WTC11 (cell line): ENCODE data around the gene ATXN7. TPM values are rescaled to one million over a fixed set of nuclear protein-coding genes. Genes with fewer than 3 reads are reported as not detected.

Experiments used
- ATAC-seq: fragments of 200-7000 bp; cut with Tn5 transposase; 2 replicates; pipeline ENCODE4 v1.10.0; 2021; ENCODE audit warnings: mild to moderate bottlenecking, moderate library complexity
- CTCF ChIA-PET: fragments of 300-600 bp; sonication (Branson Sonifier 250); formaldehyde crosslinking; loops from one replicate; lab custom pipeline; 2021; ENCODE audit warnings: antibody characterized with exemption; lab: Charles Lee
- POLR2A ChIA-PET: fragments of 350-600 bp; sonication (Branson Sonifier 250); formaldehyde crosslinking; loops from one replicate; lab custom pipeline; 2021; ENCODE audit warnings: antibody characterized with exemption; lab: Charles Lee
- DNase-seq: peaks from one replicate; pipeline ENCODE4 v3.0.0; 2021; ENCODE audit warnings: low spot score
- H3K27ac Mint-ChIP-seq: 2 replicates; pipeline ENCODE4 v1.8.0; 2021; ENCODE audit warnings: mixed read lengths
- H3K27me3 Mint-ChIP-seq: 2 replicates; pipeline ENCODE4 v1.8.0; 2021; ENCODE audit warnings: low read depth, mild to moderate bottlenecking, moderate library complexity, mixed read lengths
- H3K36me3 Mint-ChIP-seq: 2 replicates; pipeline ENCODE4 v1.8.0; 2021; ENCODE audit warnings: mixed read lengths
- H3K4me1 Mint-ChIP-seq: 2 replicates; pipeline ENCODE4 v1.8.0; 2022; ENCODE audit warnings: mixed read lengths
- H3K4me3 Mint-ChIP-seq: 2 replicates; pipeline ENCODE4 v1.8.0; 2021; ENCODE audit warnings: mild to moderate bottlenecking, moderate library complexity, mixed read lengths
- H3K9me3 Mint-ChIP-seq: 2 replicates; pipeline ENCODE4 v1.8.0; 2021; ENCODE audit warnings: mixed read lengths
- CBFB ChIP-seq: sonication (generic); formaldehyde crosslinking; IDR thresholded peaks from 2 replicates; pipeline ENCODE4 v1.8.1; 2022; ENCODE audit warnings: mild to moderate bottlenecking, low read depth, missing genetic modification reagents
- ETV6 ChIP-seq: sonication (generic); formaldehyde crosslinking; IDR thresholded peaks from 2 replicates; pipeline ENCODE4 v1.8.1; 2022; ENCODE audit warnings: mild to moderate bottlenecking, missing genetic modification reagents
- FOXJ3 ChIP-seq: sonication (generic); formaldehyde crosslinking; IDR thresholded peaks from 2 replicates; pipeline ENCODE4 v1.9.0; 2021; ENCODE audit warnings: missing genetic modification reagents, mild to moderate bottlenecking, borderline replicate concordance
- GABPB1 ChIP-seq: sonication (generic); formaldehyde crosslinking; IDR thresholded peaks from 2 replicates; pipeline ENCODE4 v1.8.1; 2023; ENCODE audit warnings: mild to moderate bottlenecking, missing genetic modification reagents
- IRF2 ChIP-seq: sonication (generic); formaldehyde crosslinking; IDR thresholded peaks from 2 replicates; pipeline ENCODE4 v1.8.0; 2022; ENCODE audit warnings: low read depth, missing genetic modification reagents, borderline replicate concordance
- NFATC4 ChIP-seq: fragments of 250-450 bp; sonication (Bioruptor Pico); IDR thresholded peaks from 2 replicates; pipeline ENCODE4 v1.9.0; 2021; ENCODE audit warnings: mild to moderate bottlenecking
- NFYB ChIP-seq: sonication (generic); formaldehyde crosslinking; conservative IDR thresholded peaks from 2 replicates; pipeline ENCODE4 v1.8.0; 2022; ENCODE audit warnings: low read depth, missing genetic modification reagents
- NR3C1 ChIP-seq: sonication (generic); formaldehyde crosslinking; conservative IDR thresholded peaks from 2 replicates; pipeline ENCODE4 v1.8.1; 2023; ENCODE audit warnings: low read depth, mild to moderate bottlenecking, missing genetic modification reagents
- PRRX2 ChIP-seq: fragments of 250-450 bp; sonication (Bioruptor Pico); IDR thresholded peaks from 2 replicates; pipeline ENCODE4 v1.8.0; 2021; ENCODE audit warnings: mild to moderate bottlenecking
- RELA ChIP-seq: sonication (generic); formaldehyde crosslinking; IDR thresholded peaks from 2 replicates; pipeline ENCODE4 v1.8.1; 2022; ENCODE audit warnings: missing genetic modification reagents, mild to moderate bottlenecking, borderline replicate concordance
- RORB ChIP-seq: fragments of 250-450 bp; sonication (Bioruptor Pico); IDR thresholded peaks from 2 replicates; pipeline ENCODE4 v1.9.0; 2021; ENCODE audit warnings: mild to moderate bottlenecking
- SMAD3 ChIP-seq: sonication (generic); formaldehyde crosslinking; IDR thresholded peaks from 2 replicates; pipeline ENCODE4 v1.8.0; 2022; ENCODE audit warnings: missing genetic modification reagents, mild to moderate bottlenecking, borderline replicate concordance
- SOX15 ChIP-seq: fragments of 250-450 bp; sonication (Bioruptor Pico); IDR thresholded peaks from 2 replicates; pipeline ENCODE4 v1.9.0; 2021; ENCODE audit warnings: mild to moderate bottlenecking
- TEAD1 ChIP-seq: sonication (generic); formaldehyde crosslinking; IDR thresholded peaks from 2 replicates; pipeline ENCODE4 v1.8.0; 2022; ENCODE audit warnings: mild to moderate bottlenecking, missing genetic modification reagents
- ZBTB21 ChIP-seq: sonication (generic); formaldehyde crosslinking; IDR thresholded peaks from 2 replicates; pipeline ENCODE4 v1.8.1; 2023; ENCODE audit warnings: mild to moderate bottlenecking, missing genetic modification reagents, borderline replicate concordance
- ZNF396 ChIP-seq: fragments of 250-450 bp; sonication (Bioruptor Pico); IDR thresholded peaks from 2 replicates; pipeline ENCODE4 v1.8.0; 2021; ENCODE audit warnings: mild to moderate bottlenecking, moderate library complexity, borderline replicate concordance
- ZNF671 ChIP-seq: fragments of 250-450 bp; sonication (Bioruptor Pico); IDR thresholded peaks from 2 replicates; pipeline ENCODE4 v1.8.0; 2021; ENCODE audit warnings: mild to moderate bottlenecking
- total RNA-seq: library from RNA; stranded (reverse); gene quantifications from 3 replicates; pipeline ENCODE4 v1.2.3, GENCODE V29; 2021
- TF ChIP-seq, protein P1 (sequence below): fragments of 250-450 bp; sonication (Bioruptor Pico); IDR thresholded peaks from 2 replicates; pipeline ENCODE4 v1.9.0; 2021; ENCODE audit warnings: mild to moderate bottlenecking
- TF ChIP-seq, protein P2 (sequence below): sonication (generic); formaldehyde crosslinking; conservative IDR thresholded peaks from 2 replicates; pipeline ENCODE4 v1.8.1; 2023; ENCODE audit warnings: mild to moderate bottlenecking, low read depth, missing genetic modification reagents, moderate library complexity
- TF ChIP-seq, protein P3 (sequence below): sonication (generic); formaldehyde crosslinking; IDR thresholded peaks from 2 replicates; pipeline ENCODE4 v1.8.1; 2022; ENCODE audit warnings: low read depth, missing genetic modification reagents, borderline replicate concordance
- TF ChIP-seq, protein P4 (sequence below): fragments of 250-450 bp; sonication (Bioruptor Pico); IDR thresholded peaks from 2 replicates; pipeline ENCODE4 v1.9.0; 2021; ENCODE audit warnings: moderate library complexity, mild to moderate bottlenecking, inconsistent platforms, borderline replicate concordance
- TF ChIP-seq, protein P5 (sequence below): sonication (generic); formaldehyde crosslinking; IDR thresholded peaks from 2 replicates; pipeline ENCODE4 v1.8.0; 2022; ENCODE audit warnings: mild to moderate bottlenecking, missing genetic modification reagents
- TF ChIP-seq, protein P6 (sequence below): sonication (generic); formaldehyde crosslinking; IDR thresholded peaks from 2 replicates; pipeline ENCODE4 v1.8.0; 2022; ENCODE audit warnings: mild to moderate bottlenecking, missing genetic modification reagents
- TF ChIP-seq, protein P7 (sequence below): fragments of 250-450 bp; sonication (Bioruptor Pico); IDR thresholded peaks from 2 replicates; pipeline ENCODE4 v1.9.0; 2021; ENCODE audit warnings: mild to moderate bottlenecking, borderline replicate concordance

Gene ATXN7
- total RNA-seq, 1 experiment from 2014 or later = 11.7 TPM

DNA sequence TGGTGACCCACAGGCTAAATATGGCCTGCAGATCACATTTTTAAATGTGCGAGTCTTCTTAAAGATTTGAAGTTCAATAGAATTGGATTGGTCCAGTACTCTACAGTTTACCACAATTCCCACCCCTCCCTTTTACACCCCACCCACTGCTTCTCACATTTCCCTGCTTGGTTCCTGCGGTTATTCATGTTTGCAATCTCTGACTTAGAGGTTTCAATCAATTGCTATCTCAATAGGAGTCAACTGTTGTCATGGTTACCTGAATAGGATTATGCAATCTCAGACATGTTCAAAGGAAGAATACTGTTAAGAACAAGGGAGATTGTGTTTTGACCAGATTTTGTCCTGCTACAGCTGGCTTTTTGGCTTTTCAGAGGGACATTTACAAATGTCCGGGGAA lies 49.4 kb upstream of the ATXN7 start:
- ATAC-seq (no peak; the same call in 1 of the 2 replicates), DNase-seq (no peak)
- POLR2A ChIA-PET = no interaction called here
- CTCF ChIA-PET = interaction anchor here (1.3 to 1.6 kb wide), 2 partner anchors 463 to 465 kb away, joined by 4 read pairs; no protein-coding TSS in a partner anchor
- H3K36me3 Mint-ChIP-seq = no peaks in the 10 kb centered on the region
- H3K4me3 Mint-ChIP-seq = no peak overlapping the region
- TF ChIP-seq, protein P1, sequence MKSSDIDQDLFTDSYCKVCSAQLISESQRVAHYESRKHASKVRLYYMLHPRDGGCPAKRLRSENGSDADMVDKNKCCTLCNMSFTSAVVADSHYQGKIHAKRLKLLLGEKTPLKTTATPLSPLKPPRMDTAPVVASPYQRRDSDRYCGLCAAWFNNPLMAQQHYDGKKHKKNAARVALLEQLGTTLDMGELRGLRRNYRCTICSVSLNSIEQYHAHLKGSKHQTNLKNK (CRISPR knock-in tag) = no peak
- TF ChIP-seq NR3C1 (CRISPR knock-in tag) (no peak), IRF2 (no peak), RELA (CRISPR knock-in tag) (no peak), NFYB (no peak), GABPB1 (no peak), ETV6 (CRISPR knock-in tag) (no peak), ZBTB21 (no peak)
- TF ChIP-seq, protein P2, sequence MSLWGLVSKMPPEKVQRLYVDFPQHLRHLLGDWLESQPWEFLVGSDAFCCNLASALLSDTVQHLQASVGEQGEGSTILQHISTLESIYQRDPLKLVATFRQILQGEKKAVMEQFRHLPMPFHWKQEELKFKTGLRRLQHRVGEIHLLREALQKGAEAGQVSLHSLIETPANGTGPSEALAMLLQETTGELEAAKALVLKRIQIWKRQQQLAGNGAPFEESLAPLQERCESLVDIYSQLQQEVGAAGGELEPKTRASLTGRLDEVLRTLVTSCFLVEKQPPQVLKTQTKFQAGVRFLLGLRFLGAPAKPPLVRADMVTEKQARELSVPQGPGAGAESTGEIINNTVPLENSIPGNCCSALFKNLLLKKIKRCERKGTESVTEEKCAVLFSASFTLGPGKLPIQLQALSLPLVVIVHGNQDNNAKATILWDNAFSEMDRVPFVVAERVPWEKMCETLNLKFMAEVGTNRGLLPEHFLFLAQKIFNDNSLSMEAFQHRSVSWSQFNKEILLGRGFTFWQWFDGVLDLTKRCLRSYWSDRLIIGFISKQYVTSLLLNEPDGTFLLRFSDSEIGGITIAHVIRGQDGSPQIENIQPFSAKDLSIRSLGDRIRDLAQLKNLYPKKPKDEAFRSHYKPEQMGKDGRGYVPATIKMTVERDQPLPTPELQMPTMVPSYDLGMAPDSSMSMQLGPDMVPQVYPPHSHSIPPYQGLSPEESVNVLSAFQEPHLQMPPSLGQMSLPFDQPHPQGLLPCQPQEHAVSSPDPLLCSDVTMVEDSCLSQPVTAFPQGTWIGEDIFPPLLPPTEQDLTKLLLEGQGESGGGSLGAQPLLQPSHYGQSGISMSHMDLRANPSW (CRISPR knock-in tag) = no peak
- TF ChIP-seq, protein P3, sequence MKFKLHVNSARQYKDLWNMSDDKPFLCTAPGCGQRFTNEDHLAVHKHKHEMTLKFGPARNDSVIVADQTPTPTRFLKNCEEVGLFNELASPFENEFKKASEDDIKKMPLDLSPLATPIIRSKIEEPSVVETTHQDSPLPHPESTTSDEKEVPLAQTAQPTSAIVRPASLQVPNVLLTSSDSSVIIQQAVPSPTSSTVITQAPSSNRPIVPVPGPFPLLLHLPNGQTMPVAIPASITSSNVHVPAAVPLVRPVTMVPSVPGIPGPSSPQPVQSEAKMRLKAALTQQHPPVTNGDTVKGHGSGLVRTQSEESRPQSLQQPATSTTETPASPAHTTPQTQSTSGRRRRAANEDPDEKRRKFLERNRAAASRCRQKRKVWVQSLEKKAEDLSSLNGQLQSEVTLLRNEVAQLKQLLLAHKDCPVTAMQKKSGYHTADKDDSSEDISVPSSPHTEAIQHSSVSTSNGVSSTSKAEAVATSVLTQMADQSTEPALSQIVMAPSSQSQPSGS = no peak
- TF ChIP-seq, protein P4, sequence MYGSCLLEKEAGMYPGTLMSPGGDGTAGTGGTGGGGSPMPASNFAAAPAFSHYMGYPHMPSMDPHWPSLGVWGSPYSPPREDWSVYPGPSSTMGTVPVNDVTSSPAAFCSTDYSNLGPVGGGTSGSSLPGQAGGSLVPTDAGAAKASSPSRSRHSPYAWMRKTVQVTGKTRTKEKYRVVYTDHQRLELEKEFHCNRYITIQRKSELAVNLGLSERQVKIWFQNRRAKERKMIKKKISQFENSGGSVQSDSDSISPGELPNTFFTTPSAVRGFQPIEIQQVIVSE (CRISPR knock-in tag) = no peak
- no peak overlapping the region for H3K27ac Mint-ChIP-seq
- H3K27me3 Mint-ChIP-seq = no peaks in the 10 kb centered on the region
- H3K9me3 Mint-ChIP-seq = no peaks in the 10 kb centered on the region
- H3K4me1 Mint-ChIP-seq = peaks cover 16% of the 10 kb centered on the region

DNA sequence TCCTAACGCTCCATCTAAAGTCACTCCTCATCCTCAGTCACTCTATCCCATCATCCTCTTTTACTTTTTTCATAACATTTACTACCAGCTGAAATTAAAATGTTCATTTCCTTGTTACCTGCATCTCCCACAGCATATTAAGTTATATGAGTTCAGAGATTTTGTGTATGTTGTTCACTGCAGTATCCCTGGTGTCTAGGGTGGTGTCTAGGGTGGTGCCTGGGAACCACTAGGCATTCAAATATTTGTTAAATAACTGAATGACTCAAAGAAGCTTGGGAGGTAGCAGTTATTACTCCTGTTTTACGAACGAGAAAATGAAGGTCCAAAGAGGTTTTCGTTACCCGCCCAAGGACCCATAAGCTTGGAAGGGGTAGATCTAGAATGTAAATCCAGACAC lies 46.4 kb upstream of the ATXN7 start:
- TF ChIP-seq TEAD1 (CRISPR knock-in tag) = no peak
- no peak for TF ChIP-seq ZNF396 (CRISPR knock-in tag)
- TF ChIP-seq NFATC4 (CRISPR knock-in tag) = no peak
- no peak for TF ChIP-seq RORB
- TF ChIP-seq, protein P5, sequence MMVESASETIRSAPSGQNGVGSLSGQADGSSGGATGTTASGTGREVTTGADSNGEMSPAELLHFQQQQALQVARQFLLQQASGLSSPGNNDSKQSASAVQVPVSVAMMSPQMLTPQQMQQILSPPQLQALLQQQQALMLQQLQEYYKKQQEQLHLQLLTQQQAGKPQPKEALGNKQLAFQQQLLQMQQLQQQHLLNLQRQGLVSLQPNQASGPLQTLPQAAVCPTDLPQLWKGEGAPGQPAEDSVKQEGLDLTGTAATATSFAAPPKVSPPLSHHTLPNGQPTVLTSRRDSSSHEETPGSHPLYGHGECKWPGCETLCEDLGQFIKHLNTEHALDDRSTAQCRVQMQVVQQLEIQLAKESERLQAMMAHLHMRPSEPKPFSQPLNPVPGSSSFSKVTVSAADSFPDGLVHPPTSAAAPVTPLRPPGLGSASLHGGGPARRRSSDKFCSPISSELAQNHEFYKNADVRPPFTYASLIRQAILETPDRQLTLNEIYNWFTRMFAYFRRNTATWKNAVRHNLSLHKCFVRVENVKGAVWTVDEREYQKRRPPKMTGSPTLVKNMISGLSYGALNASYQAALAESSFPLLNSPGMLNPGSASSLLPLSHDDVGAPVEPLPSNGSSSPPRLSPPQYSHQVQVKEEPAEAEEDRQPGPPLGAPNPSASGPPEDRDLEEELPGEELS (CRISPR knock-in tag) = no peak
- no peak for TF ChIP-seq SMAD3 (CRISPR knock-in tag)
- no peak for TF ChIP-seq ZNF671
- no peak for TF ChIP-seq CBFB
- no peak for TF ChIP-seq SOX15 (CRISPR knock-in tag)
- TF ChIP-seq GABPB1 = no peak
- TF ChIP-seq, protein P6, sequence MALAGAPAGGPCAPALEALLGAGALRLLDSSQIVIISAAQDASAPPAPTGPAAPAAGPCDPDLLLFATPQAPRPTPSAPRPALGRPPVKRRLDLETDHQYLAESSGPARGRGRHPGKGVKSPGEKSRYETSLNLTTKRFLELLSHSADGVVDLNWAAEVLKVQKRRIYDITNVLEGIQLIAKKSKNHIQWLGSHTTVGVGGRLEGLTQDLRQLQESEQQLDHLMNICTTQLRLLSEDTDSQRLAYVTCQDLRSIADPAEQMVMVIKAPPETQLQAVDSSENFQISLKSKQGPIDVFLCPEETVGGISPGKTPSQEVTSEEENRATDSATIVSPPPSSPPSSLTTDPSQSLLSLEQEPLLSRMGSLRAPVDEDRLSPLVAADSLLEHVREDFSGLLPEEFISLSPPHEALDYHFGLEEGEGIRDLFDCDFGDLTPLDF (CRISPR knock-in tag) = no peak
- TF ChIP-seq FOXJ3 (CRISPR knock-in tag) = no peak
- TF ChIP-seq, protein P7, sequence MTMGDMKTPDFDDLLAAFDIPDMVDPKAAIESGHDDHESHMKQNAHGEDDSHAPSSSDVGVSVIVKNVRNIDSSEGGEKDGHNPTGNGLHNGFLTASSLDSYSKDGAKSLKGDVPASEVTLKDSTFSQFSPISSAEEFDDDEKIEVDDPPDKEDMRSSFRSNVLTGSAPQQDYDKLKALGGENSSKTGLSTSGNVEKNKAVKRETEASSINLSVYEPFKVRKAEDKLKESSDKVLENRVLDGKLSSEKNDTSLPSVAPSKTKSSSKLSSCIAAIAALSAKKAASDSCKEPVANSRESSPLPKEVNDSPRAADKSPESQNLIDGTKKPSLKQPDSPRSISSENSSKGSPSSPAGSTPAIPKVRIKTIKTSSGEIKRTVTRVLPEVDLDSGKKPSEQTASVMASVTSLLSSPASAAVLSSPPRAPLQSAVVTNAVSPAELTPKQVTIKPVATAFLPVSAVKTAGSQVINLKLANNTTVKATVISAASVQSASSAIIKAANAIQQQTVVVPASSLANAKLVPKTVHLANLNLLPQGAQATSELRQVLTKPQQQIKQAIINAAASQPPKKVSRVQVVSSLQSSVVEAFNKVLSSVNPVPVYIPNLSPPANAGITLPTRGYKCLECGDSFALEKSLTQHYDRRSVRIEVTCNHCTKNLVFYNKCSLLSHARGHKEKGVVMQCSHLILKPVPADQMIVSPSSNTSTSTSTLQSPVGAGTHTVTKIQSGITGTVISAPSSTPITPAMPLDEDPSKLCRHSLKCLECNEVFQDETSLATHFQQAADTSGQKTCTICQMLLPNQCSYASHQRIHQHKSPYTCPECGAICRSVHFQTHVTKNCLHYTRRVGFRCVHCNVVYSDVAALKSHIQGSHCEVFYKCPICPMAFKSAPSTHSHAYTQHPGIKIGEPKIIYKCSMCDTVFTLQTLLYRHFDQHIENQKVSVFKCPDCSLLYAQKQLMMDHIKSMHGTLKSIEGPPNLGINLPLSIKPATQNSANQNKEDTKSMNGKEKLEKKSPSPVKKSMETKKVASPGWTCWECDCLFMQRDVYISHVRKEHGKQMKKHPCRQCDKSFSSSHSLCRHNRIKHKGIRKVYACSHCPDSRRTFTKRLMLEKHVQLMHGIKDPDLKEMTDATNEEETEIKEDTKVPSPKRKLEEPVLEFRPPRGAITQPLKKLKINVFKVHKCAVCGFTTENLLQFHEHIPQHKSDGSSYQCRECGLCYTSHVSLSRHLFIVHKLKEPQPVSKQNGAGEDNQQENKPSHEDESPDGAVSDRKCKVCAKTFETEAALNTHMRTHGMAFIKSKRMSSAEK (CRISPR knock-in tag) = no peak
- TF ChIP-seq PRRX2 (CRISPR knock-in tag) = no peak
- no peaks in the 10 kb centered on the region for H3K9me3 Mint-ChIP-seq
- DNase-seq = no peak
- H3K27me3 Mint-ChIP-seq = no peaks in the 10 kb centered on the region
- ChIA-PET CTCF (interaction anchor here (1.0 to 5.1 kb wide), 3 partner anchors 11 to 467 kb away, joined by 3 to 37 read pairs (median 4); no protein-coding TSS in a partner anchor), POLR2A (interaction anchor here (0.7 kb wide), 1 partner anchor 162 kb away, joined by 3 read pairs; no protein-coding TSS in a partner anchor)
- H3K4me1 Mint-ChIP-seq = peaks cover 16% of the 10 kb centered on the region
- no peak overlapping the region for H3K4me3 Mint-ChIP-seq
- no peaks in the 10 kb centered on the region for H3K36me3 Mint-ChIP-seq
- H3K27ac Mint-ChIP-seq = no peak overlapping the region
- no peak for ATAC-seq
